22Rv1 (cell line): Measurements from ENCODE around the gene ROR1.

Source experiments
- ZFX ChIP-seq: fragments of 450-650 bp; IDR thresholded peaks from 2 replicates; pipeline ENCODE4 v1.6.1; 2017; ENCODE audit warnings: antibody characterized with exemption, borderline replicate concordance
- TF ChIP-seq, protein P1 (sequence below): fragments of 450-650 bp; IDR thresholded peaks from 2 replicates; pipeline ENCODE4 v1.5.1; 2017; ENCODE audit warnings: mild to moderate bottlenecking

DNA sequence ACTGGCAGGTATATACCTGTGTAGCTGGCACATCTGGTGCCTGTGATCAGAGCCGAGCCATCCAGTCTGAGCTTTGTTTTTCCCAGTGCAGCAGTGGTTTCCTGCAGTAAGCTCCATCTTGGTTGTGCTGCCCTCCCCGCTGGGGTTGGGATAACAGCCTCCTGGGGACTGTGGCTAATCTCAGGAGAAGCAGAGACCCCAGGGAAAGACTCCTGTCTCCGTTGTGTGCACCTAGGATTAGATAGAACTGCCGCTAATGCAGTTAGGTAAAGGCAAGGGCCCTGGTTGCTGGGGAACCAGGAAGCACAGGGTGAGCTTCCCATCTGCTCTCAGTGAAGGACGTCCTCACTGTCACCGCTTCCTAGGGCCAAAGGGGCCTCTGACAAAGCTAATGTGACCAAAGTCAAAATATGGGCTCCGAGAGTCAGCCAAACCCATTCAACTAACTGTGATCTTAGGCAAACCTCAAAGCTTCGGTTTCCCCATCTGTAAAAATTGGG, 20.0 kb downstream of the ROR1 start:
- TF ChIP-seq, protein P1, sequence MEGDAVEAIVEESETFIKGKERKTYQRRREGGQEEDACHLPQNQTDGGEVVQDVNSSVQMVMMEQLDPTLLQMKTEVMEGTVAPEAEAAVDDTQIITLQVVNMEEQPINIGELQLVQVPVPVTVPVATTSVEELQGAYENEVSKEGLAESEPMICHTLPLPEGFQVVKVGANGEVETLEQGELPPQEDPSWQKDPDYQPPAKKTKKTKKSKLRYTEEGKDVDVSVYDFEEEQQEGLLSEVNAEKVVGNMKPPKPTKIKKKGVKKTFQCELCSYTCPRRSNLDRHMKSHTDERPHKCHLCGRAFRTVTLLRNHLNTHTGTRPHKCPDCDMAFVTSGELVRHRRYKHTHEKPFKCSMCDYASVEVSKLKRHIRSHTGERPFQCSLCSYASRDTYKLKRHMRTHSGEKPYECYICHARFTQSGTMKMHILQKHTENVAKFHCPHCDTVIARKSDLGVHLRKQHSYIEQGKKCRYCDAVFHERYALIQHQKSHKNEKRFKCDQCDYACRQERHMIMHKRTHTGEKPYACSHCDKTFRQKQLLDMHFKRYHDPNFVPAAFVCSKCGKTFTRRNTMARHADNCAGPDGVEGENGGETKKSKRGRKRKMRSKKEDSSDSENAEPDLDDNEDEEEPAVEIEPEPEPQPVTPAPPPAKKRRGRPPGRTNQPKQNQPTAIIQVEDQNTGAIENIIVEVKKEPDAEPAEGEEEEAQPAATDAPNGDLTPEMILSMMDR, result no peak
- TF ChIP-seq ZFX, result no peak
